Measurements from ENCODE around the gene POLG2. TPM values are rescaled to one million over a fixed set of nuclear protein-coding genes. Genes with fewer than 3 reads are reported as not detected.

Gene POLG2
- polyA plus RNA-seq, 2 of the 4 experiments (the other 2 are of a cell fraction): 26.3 to 31.3 TPM

GRCh38 chr17:64544742-64545141 lies 47.9 kb upstream of the POLG2 start:
- Histone ChIP-seq H3K4me3 (no peak overlapping the region), H3K27ac (no peak overlapping the region), H3K4me2 (no peak overlapping the region), H3K9me3 (no peaks in the 10 kb centered on the region), H3K4me1 (no peaks in the 10 kb centered on the region)
- no peak for ATAC-seq
- TF ChIP-seq MAFK (IDR thresholded peaks at IDR 0.05; ENCODE audit: partially characterized antibody) (peak; percentile 87), FOXS1 (CRISPR knock-in tag; IDR thresholded peaks at IDR 0.05) (no peak)
- ChIA-PET POLR2A (interaction anchor here (0.9 kb wide), 1 partner anchor 38 kb away, joined by 3 read pairs; the partner anchor contains the start of genes CEP95 and DDX5), CTCF (interaction anchor here (0.6 to 2.8 kb wide), 6 partner anchors 9 to 191 kb away, joined by 3 to 6 read pairs (median 3); no protein-coding TSS in a partner anchor)
- WGBS (ENCODE audit: missing lambda C conversion rate): 84% methylated on average over 2 of the region's 2 CpGs
- no peak for FAIRE-seq
- no peak for DNase-seq (ENCODE audit: low read depth in 1 of 2, low spot score in 1 of 2)

GRCh38 chr17:64540118-64540776 lies 43.4 kb upstream of the POLG2 start:
- no peaks in the 10 kb centered on the region for H3K9me3 ChIP-seq
- ChIA-PET CTCF (interaction anchor here (1.1 to 3.0 kb wide), 2 partner anchors 33 to 109 kb away, joined by 3 to 12 read pairs (median 8); partner anchors contain the start of gene CEP95), POLR2A (interaction anchor here (0.6 kb wide), 1 partner anchor 35 kb away, joined by 3 read pairs; no protein-coding TSS in a partner anchor)
- FAIRE-seq: no peak
- H3K4me2 ChIP-seq: no peak overlapping the region
- DNase-seq (ENCODE audit: low read depth in 1 of 2, low spot score in 1 of 2): no peak
- 90% methylated on average over 5 of the region's 5 CpGs for WGBS (ENCODE audit: missing lambda C conversion rate)
- H3K4me3 ChIP-seq: no peak overlapping the region
- no peak overlapping the region for H3K27ac ChIP-seq
- no peaks in the 10 kb centered on the region for H3K4me1 ChIP-seq
- ATAC-seq: peak in 1 of 2 experiments; percentile 28; a peak in 3 of 6 replicates
- TF ChIP-seq EP300 (IDR thresholded peaks at IDR 0.05) (no peak), USF2 (IDR thresholded peaks at IDR 0.05) (no peak), FOXS1 (CRISPR knock-in tag; IDR thresholded peaks at IDR 0.05) (no peak), KDM5A (IDR thresholded peaks at IDR 0.05) (no peak), SREBF2 (IDR thresholded peaks at IDR 0.05) (no peak)

- Histone ChIP-seq H3K4me3 (no peak overlapping the region), H3K27ac (no peak overlapping the region), H3K9me3 (no peaks in the 10 kb centered on the region), H3K4me1 (no peaks in the 10 kb centered on the region), H3K4me2 (no peak overlapping the region)
- ChIA-PET POLR2A (no interaction called here), CTCF (interaction anchor here (0.5 to 3.0 kb wide), 6 partner anchors 16 to 613 kb away, joined by 3 to 12 read pairs (median 3); partner anchors contain the start of gene CEP95)
- DNase-seq (ENCODE audit: low read depth in 1 of 2, low spot score in 1 of 2) (no peak), FAIRE-seq (no peak), ATAC-seq (peak in 1 of 2 experiments; percentile 9; a peak in 2 of 6 replicates)
- TF ChIP-seq ESRRA (IDR thresholded peaks at IDR 0.05; ENCODE audit: borderline replicate concordance, low read length) (no peak), JUN (IDR thresholded peaks at IDR 0.05) (0 out of 5 replicates have a peak, but pooled peaks of 1 of the 2 experiments have one; percentile 16)
- 94% methylated on average over 7 of the region's 7 CpGs for WGBS (ENCODE audit: missing lambda C conversion rate)
Observed at GRCh38 chr17:64538508-64539130, 41.8 kb upstream of the POLG2 start.

GRCh38 chr17:64537488-64537887 lies 40.6 kb upstream of the POLG2 start:
- POLR2A ChIA-PET: no interaction called here
- H3K9me3 ChIP-seq: no peaks in the 10 kb centered on the region
- no peak overlapping the region for H3K4me2 ChIP-seq
- no peak for FAIRE-seq
- no peak for ATAC-seq
- DNase-seq (ENCODE audit: low read depth in 1 of 2, low spot score in 1 of 2): no peak
- H3K4me3 ChIP-seq: no peak overlapping the region
- H3K4me1 ChIP-seq: no peaks in the 10 kb centered on the region
- CTCF ChIA-PET: interaction anchor here (0.7 to 3.0 kb wide), 5 partner anchors 10 to 118 kb away, joined by 3 to 12 read pairs (median 3); no protein-coding TSS in a partner anchor
- TF ChIP-seq ZC3H11A (IDR thresholded peaks at IDR 0.05) (no peak), JUN (IDR thresholded peaks at IDR 0.05) (no peak), NR3C1 (IDR thresholded peaks at IDR 0.05) (no peak), KDM1A (IDR thresholded peaks at IDR 0.05; ENCODE audit: low read depth) (no peak), KDM5A (IDR thresholded peaks at IDR 0.05) (no peak), ZFP36 (IDR thresholded peaks at IDR 0.05; ENCODE audit: borderline replicate concordance, partially characterized antibody) (no peak)
- 92% methylated on average over 5 of the region's 5 CpGs for WGBS (ENCODE audit: missing lambda C conversion rate)
- no peak overlapping the region for H3K27ac ChIP-seq

GRCh38 chr17:64536913-64537312 lies 40.1 kb upstream of the POLG2 start:
- Histone ChIP-seq H3K27ac (no peak overlapping the region), H3K4me1 (no peaks in the 10 kb centered on the region), H3K9me3 (no peaks in the 10 kb centered on the region), H3K4me2 (no peak overlapping the region), H3K4me3 (no peak overlapping the region)
- TF ChIP-seq JUN (IDR thresholded peaks at IDR 0.05) (no peak), CTCF (IDR thresholded peaks at IDR 0.05) (no peak), ZSCAN20 (CRISPR knock-in tag; IDR thresholded peaks at IDR 0.05) (no peak), CBX8 (IDR thresholded peaks at IDR 0.05) (no peak), FOSB (CRISPR knock-in tag; IDR thresholded peaks at IDR 0.05) (no peak), E2F6 (IDR thresholded peaks at IDR 0.05; ENCODE audit: borderline replicate concordance, low read depth) (no peak), HDAC2 (IDR thresholded peaks at IDR 0.05) (no peak), MYC (IDR thresholded peaks at IDR 0.05; ENCODE audit: borderline replicate concordance, low read length) (no peak), SMC3 (IDR thresholded peaks at IDR 0.05) (no peak), NPAS2 (CRISPR knock-in tag; IDR thresholded peaks at IDR 0.05; ENCODE audit: borderline replicate concordance) (no peak), KDM5A (IDR thresholded peaks at IDR 0.05) (no peak), PBX3 (IDR thresholded peaks at IDR 0.05) (no peak), EP300 (IDR thresholded peaks at IDR 0.05) (no peak)
- DNase-seq (ENCODE audit: low read depth in 1 of 2, low spot score in 1 of 2) (no peak), FAIRE-seq (no peak), ATAC-seq (no peak)
- ChIA-PET POLR2A (no interaction called here), CTCF (interaction anchor here (1.0 to 3.0 kb wide), 2 partner anchors 112 to 118 kb away, joined by 5 to 12 read pairs; no protein-coding TSS in a partner anchor)
- WGBS (ENCODE audit: missing lambda C conversion rate): 92% methylated on average over 2 of the region's 2 CpGs
